T-helper 22 cell (primary cell): ENCODE results near the gene FAM83D.
"Not testable (repeated sequence)": the region's sequence is repeated elsewhere in the genome, so short reads cannot be mapped to it uniquely, and the experiment has no call there.

Experiments used
- DNase-seq: peaks from one replicate; pipeline ENCODE4 v3.0.0-alpha.2; 2020; ENCODE audit warnings: low read depth

FAM83D gene

DNA sequence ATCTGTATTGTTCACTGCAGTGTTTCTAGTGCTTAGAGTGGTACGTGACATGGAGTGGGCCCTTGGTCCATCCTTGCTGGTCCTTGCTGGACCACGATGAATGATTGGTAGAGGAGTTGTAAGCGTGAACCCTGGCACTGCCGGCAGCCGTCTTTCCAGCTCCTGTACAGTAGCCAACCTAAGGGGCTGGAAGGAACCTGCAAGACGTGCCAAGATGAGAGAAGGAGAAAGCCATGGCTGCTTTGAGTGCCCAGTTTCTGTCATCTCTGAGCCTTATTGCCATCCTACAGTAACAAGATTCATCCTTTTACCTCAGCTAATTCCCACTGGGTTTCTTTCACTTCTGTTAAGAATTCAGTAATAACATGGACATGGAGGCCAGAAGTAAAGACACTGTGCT lies 41.9 kb downstream of the FAM83D start:
- no peak for DNase-seq

DNA sequence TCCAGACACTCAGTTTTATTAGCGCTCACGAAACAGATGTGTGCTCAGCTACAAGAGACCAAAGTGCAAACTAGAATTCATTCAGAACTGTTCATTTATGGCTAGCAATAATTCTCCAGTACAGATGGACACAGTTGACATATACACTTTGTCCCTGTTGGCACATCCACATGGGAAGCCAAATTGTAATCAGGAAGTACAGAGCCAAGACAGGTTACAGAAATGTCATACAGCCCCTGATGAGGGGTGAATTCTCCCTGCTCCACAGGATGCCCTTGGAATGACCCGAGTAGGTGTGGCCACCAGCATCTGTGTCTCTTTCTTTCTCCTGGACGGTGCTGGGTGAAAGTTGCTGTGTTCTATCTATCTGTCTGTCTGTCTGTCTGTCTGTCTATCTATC lies 43.5 kb downstream of the FAM83D start:
- no peak for DNase-seq

DNA sequence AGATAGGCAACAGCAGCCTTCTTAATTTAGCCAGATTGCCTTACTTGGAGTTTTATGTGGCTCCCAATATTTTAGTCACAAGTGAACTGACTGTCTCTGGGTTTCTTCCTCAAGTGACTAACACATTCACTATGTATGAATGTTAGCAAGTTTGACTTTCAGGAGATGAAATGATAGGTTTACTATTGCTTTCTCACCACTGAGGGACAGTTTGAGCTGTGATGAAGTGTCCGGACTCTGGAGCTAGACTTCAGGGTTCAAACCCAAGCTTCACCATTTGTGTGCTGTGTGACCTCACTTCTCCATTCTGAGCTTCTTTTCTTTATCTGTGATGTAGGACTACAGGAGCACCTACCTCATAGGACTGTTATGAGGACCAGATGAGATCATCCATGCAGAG lies 44.1 kb downstream of the FAM83D start:
- no peak for DNase-seq

DNA sequence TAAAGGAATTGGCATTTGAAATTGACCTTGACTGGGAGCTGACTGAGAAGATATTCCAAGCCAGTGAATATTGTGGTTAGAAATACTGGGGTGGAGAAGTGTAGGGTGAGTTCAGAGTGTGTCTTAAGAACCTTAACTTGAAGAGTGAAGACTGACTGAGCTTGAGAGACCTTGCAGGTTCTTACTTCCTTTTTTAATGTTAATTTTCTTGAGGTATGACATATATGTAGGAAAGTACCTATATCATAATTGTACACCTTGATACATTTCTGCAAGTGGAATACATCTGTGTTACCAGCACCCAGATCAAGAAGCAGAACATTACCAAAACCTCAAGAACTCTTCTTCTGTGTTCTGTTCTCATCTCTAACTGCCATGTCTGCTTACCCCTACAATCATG lies 46.9 kb downstream of the FAM83D start:
- DNase-seq, result no peak

DNA sequence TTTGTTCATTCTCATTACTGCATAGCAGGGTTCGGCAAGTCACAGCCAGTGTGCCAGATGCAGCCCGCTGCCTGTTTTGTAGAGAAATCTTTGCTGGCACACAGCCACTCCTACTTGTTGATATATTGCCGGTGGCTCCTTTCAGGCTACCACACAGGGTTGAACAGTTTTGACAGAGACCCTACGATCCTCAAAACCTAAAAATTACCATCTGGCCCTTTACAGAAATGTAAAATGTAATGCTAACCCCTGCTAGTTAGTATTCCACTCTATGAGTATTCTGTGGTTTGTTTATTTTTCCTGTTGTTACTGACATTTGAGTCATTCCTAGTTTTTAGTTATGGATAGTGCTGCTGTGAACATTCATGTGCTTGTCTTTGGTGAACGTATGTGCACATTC lies 47.4 kb downstream of the FAM83D start:
- no peak for DNase-seq

DNA sequence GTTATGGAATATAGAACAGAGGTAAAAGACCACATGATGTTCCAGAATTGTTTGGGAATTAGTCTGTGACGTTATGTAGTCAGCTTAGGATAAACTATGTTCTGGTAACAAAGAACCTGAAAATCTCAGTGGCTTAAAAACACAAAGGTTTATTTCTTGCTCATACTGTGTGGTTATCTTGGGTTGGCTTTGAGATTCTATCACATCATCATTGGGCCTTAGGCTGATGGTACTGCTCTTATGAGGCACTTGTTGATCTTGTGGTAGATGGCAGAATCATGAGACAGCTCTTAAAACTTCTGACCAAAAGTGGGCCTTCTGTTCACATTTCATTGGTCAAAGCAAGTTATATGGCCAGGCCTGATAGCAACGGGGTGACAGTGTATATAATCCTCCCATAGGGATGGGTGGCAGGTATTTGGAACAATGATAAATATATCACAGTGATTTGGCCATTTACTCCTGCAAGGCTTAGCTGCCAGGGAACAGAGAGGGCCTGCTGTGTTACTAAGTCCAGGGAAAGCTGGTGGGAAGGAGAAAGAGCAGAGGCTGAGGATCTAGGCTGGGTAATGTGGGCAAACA lies 49.4 kb downstream of the FAM83D start:
- DNase-seq, result no peak

DNA sequence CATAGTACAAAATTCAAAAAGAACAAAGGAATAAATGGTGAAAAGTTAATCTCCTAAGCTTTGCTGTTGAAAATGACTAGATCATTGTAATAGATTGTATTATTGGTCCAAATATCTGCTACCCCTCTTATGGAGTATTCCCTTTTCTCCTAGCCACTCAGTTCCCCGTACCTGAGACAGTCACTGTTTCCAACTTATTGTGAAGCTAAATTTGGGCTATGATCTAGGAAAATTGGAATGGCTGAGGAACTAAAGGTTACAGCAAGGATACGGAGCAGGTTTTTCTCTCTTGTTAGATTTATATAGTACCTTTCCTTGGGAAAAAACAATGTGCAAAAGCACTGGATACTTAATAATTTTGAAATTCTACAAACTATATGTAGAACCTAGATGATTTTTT lies 53.2 kb downstream of the FAM83D start:
- no peak for DNase-seq

DNA sequence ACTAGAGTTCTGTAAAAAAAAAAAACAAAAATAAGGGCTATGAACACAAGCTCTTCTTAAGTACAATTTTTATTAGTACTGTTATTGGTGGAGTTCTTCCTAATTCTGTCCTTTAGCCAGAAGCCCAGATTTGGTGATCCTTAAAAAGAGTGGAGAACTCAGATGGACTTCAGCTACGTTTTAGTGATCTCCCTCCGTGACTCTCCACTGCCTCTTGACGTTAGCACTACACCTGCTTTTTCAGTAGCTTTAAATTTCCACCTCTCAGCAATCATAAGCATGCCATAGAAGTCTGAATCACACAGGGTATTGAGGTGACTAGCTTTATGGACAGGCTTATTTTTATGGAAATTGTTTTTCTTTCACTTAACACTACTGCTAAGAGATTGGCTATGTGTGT lies 53.6 kb downstream of the FAM83D start:
- DNase-seq, result no peak

DNA sequence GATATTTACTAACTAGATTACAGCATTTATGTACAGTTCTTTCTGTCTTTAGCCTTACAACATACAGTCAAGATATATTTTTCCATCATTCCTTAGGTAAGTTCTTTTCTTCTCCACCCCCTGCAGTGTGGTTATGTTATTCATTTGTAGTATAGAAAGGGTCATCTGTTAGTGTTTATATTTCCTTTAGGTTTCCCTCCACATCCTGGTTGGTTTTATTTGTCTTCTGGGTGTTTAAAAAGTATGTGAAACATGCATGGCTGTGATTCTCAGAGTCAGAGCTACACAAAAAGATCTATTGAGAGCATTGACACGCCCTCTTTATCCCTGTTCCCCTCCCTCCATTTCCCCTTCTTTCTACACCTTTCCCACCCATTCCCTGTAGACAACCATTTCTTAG lies 56.1 kb downstream of the FAM83D start:
- DNase-seq, result no peak

DNA sequence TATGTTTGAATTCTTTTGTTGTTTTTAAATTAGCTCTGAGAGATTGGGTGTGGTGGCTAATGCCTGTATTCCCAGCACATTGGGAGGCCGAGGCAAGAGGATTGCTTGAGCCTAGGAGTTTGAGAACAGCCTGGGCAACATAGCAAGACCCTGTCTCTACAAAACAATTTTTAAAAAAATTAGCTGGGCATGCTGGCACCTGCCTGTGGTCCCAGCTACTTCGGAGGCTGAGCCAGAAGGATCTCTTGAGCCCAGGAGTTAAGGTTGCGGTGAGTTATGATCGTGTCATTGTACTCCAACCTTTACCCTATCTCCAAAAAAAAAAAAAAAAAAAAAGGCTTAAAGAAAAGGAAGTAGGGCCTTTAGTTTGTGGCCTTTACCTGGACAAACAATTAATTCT lies 58.8 kb downstream of the FAM83D start:
- DNase-seq, result no peak

DNA sequence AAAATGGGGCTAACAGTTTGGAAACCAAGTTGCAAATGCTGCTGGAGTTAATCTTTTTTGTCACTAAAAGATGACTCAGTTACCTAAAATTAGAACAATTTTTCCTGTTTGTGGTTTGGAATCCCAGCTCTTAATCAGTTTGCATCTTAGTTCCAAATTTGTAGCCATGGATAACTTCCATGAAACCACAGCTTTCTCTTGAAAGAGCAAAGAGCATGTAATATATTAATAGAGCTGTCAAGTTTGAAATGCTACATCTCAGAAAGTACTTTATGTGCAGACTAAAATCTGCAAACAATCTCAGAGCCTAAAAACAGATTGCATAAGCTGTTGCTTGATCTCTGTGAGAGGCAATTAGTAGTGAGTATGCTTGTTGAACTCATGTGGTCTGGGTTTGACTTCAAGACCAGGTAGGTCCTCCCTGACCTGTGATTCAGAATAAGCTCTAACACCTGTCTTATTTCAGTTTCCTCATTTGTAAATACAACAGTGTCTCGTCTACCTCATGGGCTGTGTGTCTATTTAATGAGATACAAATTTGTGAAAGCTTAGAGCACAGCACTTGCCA lies 59.5 kb downstream of the FAM83D start:
- no peak for DNase-seq

DNA sequence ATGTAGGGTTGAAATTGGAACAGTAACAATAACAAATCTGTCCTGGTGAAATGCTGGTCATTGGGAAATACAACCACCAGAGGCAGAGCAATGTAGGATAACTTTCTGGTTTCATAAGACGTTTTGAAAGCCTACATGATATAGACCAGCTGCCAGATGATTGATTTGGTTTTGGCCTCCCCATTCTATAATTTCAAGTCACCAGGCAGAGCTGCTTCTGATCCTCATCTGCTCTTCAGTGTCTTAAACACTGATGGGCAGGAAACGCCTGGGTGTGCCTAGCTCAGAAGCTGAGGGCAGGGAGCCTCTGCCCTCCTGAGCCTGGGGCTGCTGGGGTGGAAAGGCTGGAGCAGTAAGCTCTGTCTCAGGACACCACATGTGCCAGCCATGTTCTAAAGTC lies 60.4 kb downstream of the FAM83D start:
- no peak for DNase-seq

DNA sequence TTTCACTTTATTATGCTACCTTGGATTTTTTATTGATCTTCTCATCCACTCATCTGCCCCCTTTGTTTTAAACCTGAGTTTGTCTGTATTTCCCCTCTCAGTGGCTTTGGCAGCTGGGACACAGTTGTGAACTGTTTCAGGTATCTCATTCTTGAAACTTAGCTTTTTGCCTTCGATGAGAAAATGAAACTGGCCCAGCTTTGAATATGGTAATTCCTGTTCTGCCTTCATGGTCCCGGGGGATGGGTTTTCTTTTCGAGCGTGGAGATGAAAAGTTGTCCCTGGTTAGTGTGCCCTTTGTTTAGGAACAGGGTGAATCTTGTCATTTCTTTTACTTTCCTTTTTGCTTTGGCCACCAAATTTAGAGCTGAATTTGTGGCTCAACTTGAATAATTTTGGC lies 61.6 kb downstream of the FAM83D start:
- no peak for DNase-seq

DNA sequence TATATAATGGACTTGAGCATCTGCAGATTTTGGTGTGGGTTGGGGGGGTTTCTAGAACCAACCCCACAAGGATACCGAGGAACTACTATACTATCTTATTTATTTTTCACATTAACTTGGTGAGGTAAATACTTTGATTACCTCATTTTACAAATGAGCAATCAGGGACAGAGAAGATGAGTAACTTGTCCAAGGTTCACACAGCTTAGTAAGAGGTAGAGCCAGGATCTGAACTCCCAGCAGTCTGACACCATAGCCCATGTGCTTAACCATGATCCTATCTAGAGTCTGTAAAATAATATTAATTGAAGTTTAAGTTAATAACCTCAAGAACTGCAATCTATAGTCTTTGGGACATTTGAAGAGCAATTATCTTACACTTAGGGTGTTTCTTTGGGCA lies 64.5 kb downstream of the FAM83D start:
- no peak for DNase-seq

DNA sequence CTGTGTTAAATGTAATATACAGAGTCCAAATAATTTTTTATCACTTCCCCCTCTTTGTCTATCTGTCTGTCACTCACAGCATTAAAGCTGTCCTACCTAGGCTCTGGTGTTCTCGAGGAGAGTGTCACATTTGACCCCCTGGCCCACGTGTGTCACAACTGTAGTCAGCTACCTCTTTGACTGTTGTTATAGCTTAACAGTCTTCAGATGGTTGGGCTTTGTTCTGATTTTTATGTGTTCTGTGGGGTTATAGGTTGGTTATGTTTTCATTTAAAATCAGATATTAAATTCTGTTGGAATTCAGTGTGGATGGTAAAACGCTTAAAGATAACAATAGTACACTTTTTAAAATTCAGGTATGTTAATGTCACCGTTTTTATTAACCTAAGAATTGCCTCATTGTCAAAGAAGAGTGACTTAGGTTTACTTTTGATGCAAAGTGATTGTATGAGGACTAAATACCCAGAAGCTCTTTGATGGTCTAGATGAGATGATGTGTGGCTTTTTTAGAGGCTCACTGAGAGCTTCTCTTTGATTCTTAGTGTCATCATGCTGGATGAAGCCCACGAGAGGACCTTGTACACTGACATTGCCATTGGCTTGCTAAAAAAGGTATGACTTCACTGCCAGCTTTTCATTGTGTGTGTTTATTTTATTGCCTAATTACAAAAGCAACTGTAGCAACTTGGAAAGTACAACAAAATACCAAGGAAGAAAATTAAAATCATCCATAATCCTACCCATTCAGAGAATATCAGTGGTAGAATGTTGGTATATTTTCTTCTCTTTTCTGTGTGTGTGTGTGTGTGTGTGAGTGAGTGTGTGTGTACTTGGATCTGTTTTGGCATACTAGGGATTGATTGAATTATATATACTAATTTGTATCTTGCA lies 65.8 kb downstream of the FAM83D start:
- DNase-seq, result no peak

DNA sequence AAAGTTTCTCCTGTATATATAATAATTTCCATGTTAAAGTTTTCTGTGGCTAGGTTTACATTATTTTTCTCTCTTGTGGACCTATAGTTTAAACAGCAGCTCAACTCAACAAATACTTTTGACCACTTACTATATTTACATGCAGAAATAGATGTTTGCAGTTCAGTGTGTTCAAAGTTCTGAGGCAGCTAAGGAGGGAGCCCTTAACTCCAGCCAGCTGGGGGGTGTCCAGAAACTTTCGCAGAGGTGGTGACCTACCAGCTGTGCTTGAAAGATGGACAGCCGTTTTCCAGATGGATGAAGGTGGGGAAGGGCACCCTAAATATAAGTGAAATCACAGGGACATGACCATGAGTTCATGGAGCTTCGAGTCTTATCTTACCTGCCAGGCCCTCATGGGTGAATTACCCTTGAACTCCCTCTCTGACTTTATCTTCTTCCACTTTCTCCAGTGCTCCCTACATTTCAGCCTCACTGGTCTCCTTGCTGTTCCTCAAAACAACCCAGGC lies 69.4 kb downstream of the FAM83D start:
- no peak for DNase-seq

DNA sequence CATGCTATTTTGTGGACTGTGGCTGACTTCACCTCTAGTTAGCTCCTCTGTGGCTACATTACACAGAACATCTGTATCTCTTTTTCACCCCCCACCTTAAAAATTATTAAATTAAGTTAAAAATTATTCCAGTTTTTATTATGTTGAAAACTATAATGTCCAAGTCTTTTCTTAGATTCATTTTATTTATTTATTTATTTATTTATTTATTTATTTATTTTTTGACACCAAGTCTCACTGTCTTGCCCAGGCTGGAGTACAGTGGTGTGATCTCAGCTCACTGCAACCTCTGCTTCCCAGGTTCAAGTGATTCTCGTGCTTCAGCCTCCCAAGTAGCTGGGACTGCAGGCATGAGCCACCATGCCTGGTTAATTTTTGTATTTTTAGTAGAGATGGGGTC lies 70.6 kb downstream of the FAM83D start:
- not testable (repeated sequence) for DNase-seq

DNA sequence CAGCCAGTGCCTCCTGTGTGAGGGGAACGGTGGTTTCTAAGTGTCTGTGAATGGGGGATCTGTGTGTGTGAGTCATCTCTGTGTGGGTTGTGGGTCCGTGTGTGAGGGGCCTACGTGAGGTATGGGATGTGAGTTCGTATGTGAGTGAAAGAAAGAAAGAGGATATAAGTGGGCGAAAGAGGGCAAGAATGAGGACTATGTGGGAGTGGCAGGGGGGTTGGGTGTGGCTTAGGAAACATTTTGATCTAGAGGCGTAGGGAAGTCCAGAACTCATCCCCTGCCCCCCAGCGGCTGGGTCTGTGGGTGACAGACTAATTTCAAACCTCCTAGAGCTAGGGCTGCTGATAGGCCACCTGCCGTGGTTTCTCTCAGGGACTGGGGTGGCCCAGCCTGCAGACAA lies 71.4 kb downstream of the FAM83D start:
- no peak for DNase-seq

DNA sequence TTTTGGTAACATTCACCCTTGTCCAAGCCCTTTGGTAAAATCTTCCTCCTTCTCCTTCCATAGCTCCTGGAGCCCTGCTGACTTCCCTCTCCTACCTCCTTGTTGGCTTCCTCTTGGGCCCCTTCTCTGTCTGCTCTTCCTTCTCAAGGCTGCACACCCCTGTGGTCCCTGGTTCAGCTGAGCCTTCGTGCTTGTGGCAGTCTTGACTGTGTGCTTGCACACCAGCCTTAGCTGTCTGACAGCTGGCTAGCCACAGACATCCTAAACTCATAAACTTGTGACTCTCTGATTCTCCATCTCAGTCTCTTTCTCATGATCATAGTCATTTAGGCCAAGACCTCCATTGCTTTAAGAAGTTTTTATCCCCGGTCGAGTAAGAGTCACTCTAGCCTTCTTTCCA lies 73.0 kb downstream of the FAM83D start:
- no peak for DNase-seq

DNA sequence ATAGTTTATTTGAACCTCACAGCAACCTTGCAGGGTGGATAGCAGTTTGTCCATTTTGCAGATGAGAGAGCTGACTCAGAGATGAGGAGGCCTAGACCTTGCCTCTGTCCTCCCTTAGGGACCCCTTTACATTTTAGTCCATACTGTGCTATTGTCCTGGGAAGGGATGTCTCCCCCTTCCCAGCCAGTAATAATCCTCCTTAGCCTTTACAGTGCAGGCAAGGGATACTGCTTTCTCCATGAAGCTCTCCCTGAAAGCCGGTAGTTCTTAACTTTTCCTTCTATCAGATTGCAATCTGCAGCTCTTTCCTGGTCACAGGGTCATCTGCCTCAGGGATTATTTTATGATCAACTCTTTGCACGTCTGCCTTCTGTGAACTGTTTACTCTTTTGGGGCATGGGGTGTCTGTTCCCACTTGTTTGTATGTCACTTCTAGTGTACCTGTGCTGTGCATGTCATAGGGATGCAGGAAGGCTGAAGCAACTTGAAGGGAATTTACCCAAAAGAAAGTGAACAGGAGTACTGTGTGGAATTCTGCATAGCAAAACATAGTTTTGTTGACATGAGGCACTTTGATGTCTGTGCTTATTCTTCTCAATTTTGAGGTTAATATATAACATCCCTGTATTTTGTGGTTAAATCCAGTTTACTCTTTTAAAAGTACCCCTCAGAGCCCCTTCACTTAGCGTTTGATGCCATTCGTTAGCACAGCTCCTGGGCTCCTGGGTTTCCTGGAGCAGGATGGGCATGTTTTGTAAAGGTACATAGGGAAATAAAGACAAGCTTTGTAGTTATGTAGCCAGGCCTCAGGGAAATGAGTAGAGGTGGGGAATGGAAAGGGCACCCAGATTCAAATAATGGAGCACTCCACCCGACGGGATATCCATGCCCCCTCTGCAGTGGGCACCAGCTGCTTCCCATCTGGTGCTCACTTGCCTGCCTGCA lies 74.0 kb downstream of the FAM83D start:
- DNase-seq, result no peak
